Measurements from ENCODE around the gene VPS37B.
"Not testable (repeated sequence)": the region's sequence is repeated elsewhere in the genome, so short reads cannot be mapped to it uniquely, and the experiment has no call there.

Gene VPS37B

GRCh38 chr12:122882908-122883558 lies 12.9 kb downstream of the VPS37B start:
- Histone ChIP-seq H3K27ac (no peak overlapping the region), H3K27me3 (replicated peaks) (no peaks in the 10 kb centered on the region), H3K36me3 (replicated peaks) (no peaks in the 10 kb centered on the region), H3K4me3 (ENCODE audit: low read depth, low read length) (no peak overlapping the region)
- no peak for DNase-seq
- in situ Hi-C loops (cut with HindIII; ENCODE audit: low pct_ligation_motif_present, low sequenced_read_pairs), result no loop called here
- no peak for TF ChIP-seq CTCF (IDR thresholded peaks at IDR 0.05; ENCODE audit: low read depth, low read length, missing control alignments)

GRCh38 chr12:122880668-122881067 lies 15.3 kb downstream of the VPS37B start:
- DNase-seq, result no peak
- Histone ChIP-seq H3K27ac (no peak overlapping the region), H3K4me3 (ENCODE audit: low read depth, low read length) (no peak overlapping the region), H3K36me3 (replicated peaks) (no peaks in the 10 kb centered on the region), H3K27me3 (replicated peaks) (no peaks in the 10 kb centered on the region)
- TF ChIP-seq CTCF (IDR thresholded peaks at IDR 0.05; ENCODE audit: low read depth, low read length, missing control alignments), result peak; percentile 81
- in situ Hi-C loops (cut with HindIII; ENCODE audit: low pct_ligation_motif_present, low sequenced_read_pairs), result no loop called here

GRCh38 chr12:122880155-122880667 lies 15.7 kb downstream of the VPS37B start:
- Histone ChIP-seq H3K4me3 (ENCODE audit: low read depth, low read length) (no peak overlapping the region), H3K27ac (no peak overlapping the region), H3K36me3 (replicated peaks) (no peaks in the 10 kb centered on the region), H3K27me3 (replicated peaks) (no peaks in the 10 kb centered on the region)
- TF ChIP-seq CTCF (IDR thresholded peaks at IDR 0.05; ENCODE audit: low read depth, low read length, missing control alignments), result no peak
- no peak for DNase-seq
- in situ Hi-C loops (cut with HindIII; ENCODE audit: low pct_ligation_motif_present, low sequenced_read_pairs), result no loop called here

GRCh38 chr12:122878780-122879612 lies 16.9 kb downstream of the VPS37B start:
- no peak for DNase-seq
- Histone ChIP-seq H3K4me3 (ENCODE audit: low read depth, low read length) (no peak overlapping the region), H3K36me3 (replicated peaks) (no peaks in the 10 kb centered on the region), H3K27me3 (replicated peaks) (no peaks in the 10 kb centered on the region), H3K27ac (no peak overlapping the region)
- TF ChIP-seq CTCF (IDR thresholded peaks at IDR 0.05; ENCODE audit: low read depth, low read length, missing control alignments), result no peak
- in situ Hi-C loops (cut with HindIII; ENCODE audit: low pct_ligation_motif_present, low sequenced_read_pairs), result no loop called here

GRCh38 chr12:122876731-122877130 lies 19.2 kb downstream of the VPS37B start:
- Histone ChIP-seq H3K4me3 (ENCODE audit: low read depth, low read length) (no peak overlapping the region), H3K27ac (no peak overlapping the region), H3K36me3 (replicated peaks) (no peaks in the 10 kb centered on the region), H3K27me3 (replicated peaks) (no peaks in the 10 kb centered on the region)
- DNase-seq, result no peak
- TF ChIP-seq CTCF (IDR thresholded peaks at IDR 0.05; ENCODE audit: low read depth, low read length, missing control alignments), result no peak
- in situ Hi-C loops (cut with HindIII; ENCODE audit: low pct_ligation_motif_present, low sequenced_read_pairs), result no loop called here

DNA sequence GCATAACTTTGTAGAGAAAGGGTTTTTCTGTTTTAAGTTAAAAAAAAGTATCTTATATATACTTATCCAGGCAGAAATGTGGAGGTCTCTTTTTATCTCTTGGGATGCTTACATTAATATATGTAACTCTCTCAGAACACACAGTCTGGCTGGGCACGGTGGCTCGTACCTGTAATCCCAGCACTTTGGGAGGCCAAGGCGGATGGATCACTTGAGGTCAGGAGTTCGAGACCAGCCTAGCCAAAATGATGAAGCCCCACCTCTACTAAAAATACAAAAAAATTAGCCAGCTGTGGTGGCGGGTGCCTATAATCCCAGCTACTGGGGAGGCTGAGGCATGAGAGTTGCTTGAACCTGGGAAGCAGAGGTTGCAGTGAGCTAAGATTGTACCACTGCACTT lies 19.6 kb downstream of the VPS37B start:
- H3K36me3 ChIP-seq (replicated peaks); H3K27ac ChIP-seq; DNase-seq; H3K4me3 ChIP-seq (ENCODE audit: low read depth, low read length); in situ Hi-C loops (cut with HindIII; ENCODE audit: low pct_ligation_motif_present, low sequenced_read_pairs); H3K27me3 ChIP-seq (replicated peaks): not testable (repeated sequence)
